K562 (cell line): ENCODE data around the gene KASH5. TPM values are rescaled to one million over a fixed set of nuclear protein-coding genes. Genes with fewer than 3 reads are reported as not detected.

Experiments used
- FOXK2 ChIP-seq, 2 experiments: fragments of 450-650 bp; IDR thresholded peaks in 1 of 2; conservative IDR thresholded peaks in 1 of 2; 2 replicates each; pipeline ENCODE4 v1.6.1; 2016; ENCODE audit warnings: low read depth in 2 of 2, mild to moderate bottlenecking in 1 of 2
- GMEB1 ChIP-seq: fragments of 250-450 bp; sonication (Bioruptor Pico); IDR thresholded peaks from 2 replicates; pipeline ENCODE4 v1.4.0; 2020; ENCODE audit warnings: mild to moderate bottlenecking
- HDAC6 ChIP-seq: IDR thresholded peaks from 2 replicates; pipeline ENCODE4 v1.6.1; 2012; ENCODE audit warnings: low read depth, mild to moderate bottlenecking, control low read depth, inconsistent platforms, low read length, moderate library complexity
- KLF1 ChIP-seq: fragments of 450-650 bp; IDR thresholded peaks from 2 replicates; pipeline ENCODE4 v1.6.1; 2016; ENCODE audit warnings: missing genetic modification characterization, missing compliant biosample characterization
- MCM2 ChIP-seq: fragments of 450-650 bp; IDR thresholded peaks from 2 replicates; pipeline ENCODE4 v1.6.1; 2017; ENCODE audit warnings: low read depth, mild to moderate bottlenecking
- NCOA1 ChIP-seq: fragments of 450-650 bp; IDR thresholded peaks from 2 replicates; pipeline ENCODE4 v1.6.1; 2016; ENCODE audit warnings: low read depth
- POLR2B ChIP-seq: fragments of 450-650 bp; IDR thresholded peaks from 2 replicates; pipeline ENCODE4 v1.6.1; 2018; ENCODE audit warnings: low read depth; ENCODE audit not compliant: partially characterized antibody
- SMARCC2 ChIP-seq: fragments of 450-650 bp; IDR thresholded peaks from 2 replicates; pipeline ENCODE4 v1.6.1; 2017; ENCODE audit warnings: antibody characterized with exemption, moderate library complexity, mild to moderate bottlenecking, low read depth
- SRSF3 ChIP-seq: fragments of 200-400 bp; formaldehyde crosslinking; IDR thresholded peaks from 2 replicates; pipeline ENCODE4 v1.6.1; 2016; ENCODE audit warnings: mild to moderate bottlenecking, low read length, moderate library complexity; ENCODE audit not compliant: insufficient read depth
- THRB ChIP-seq: fragments of 450-650 bp; formaldehyde crosslinking; conservative IDR thresholded peaks from 2 replicates; pipeline ENCODE4 v1.4.0; 2022; ENCODE audit warnings: mild to moderate bottlenecking, missing genetic modification characterization
- ZNF134 ChIP-seq: fragments of 250-450 bp; sonication (Bioruptor Pico); conservative IDR thresholded peaks from 2 replicates; pipeline ENCODE4 v1.4.0; 2020
- ZNF140 ChIP-seq: fragments of 250-450 bp; sonication (Bioruptor Pico); IDR thresholded peaks from 2 replicates; pipeline ENCODE4 v1.8.0; 2021; ENCODE audit warnings: moderate library complexity, mild to moderate bottlenecking, inconsistent platforms
- ZNF184 ChIP-seq: sonication (generic); formaldehyde crosslinking; IDR thresholded peaks from 2 replicates; pipeline ENCODE4 v1.5.0; 2020; ENCODE audit warnings: missing genetic modification reagents
- ZNF445 ChIP-seq: fragments of 250-450 bp; sonication (Bioruptor Pico); IDR thresholded peaks from 2 replicates; pipeline ENCODE4 v1.4.0; 2020; ENCODE audit warnings: low read depth, mild to moderate bottlenecking, moderate library complexity
- ZNF707 ChIP-seq: fragments of 250-450 bp; sonication (Bioruptor Pico); conservative IDR thresholded peaks from 2 replicates; pipeline ENCODE4 v1.8.0; 2022; ENCODE audit warnings: inconsistent platforms, mild to moderate bottlenecking, moderate library complexity
- polyA plus RNA-seq, 8 experiments: library from polyadenylated mRNA; depleted of rRNA in 4 of 8; stranded (reverse) in 5 of 8; unstranded in 3 of 8; fragments of >200 nt; fragmentation: Nextera tagmentation in 2 of 8; fragmentation: Illumina TruSeq in 1 of 8; extraction: Ambion mirVana in 2 of 8; extraction: Trizol in 1 of 8; gene quantifications; 2 replicates each; pipeline versions ENCODE4 v1.2.1 to v1.2.3, GENCODE V29; 2011 to 2014; ENCODE audit warnings: inconsistent platforms in 1 of 8, missing spikeins in 1 of 8
- total RNA-seq, 7 experiments: library from RNA; depleted of rRNA in 6 of 7; stranded (reverse); fragments of >200 nt in 6 of 7; fragmentation: Illumina TruSeq in 2 of 7; extraction: Trizol in 2 of 7; gene quantifications; 2 replicates each; pipeline versions ENCODE4 v1.2.1 to v1.2.3, GENCODE V29; 2011 to 2021; ENCODE audit warnings: low replicate concordance in 1 of 7
- TF ChIP-seq, protein P1 (sequence below): fragments of 250-450 bp; sonication (Bioruptor Pico); IDR thresholded peaks from 2 replicates; pipeline ENCODE4 v1.4.0; 2020; ENCODE audit warnings: mild to moderate bottlenecking, moderate library complexity, borderline replicate concordance
- TF ChIP-seq, protein P2 (sequence below): sonication (generic); formaldehyde crosslinking; IDR thresholded peaks from 2 replicates; pipeline ENCODE4 v1.8.1; 2023; ENCODE audit warnings: missing genetic modification reagents, mild to moderate bottlenecking, borderline replicate concordance

KASH5 gene
- total and polyA plus RNA-seq, 9 of the 15 experiments (the other 6 are each of a cell fraction or from before 2014, with no cell fraction given) = 0.07 to 0.84 (median 0.34) TPM; not detected in 1

GRCh38 chr19:49453013-49453756, 65.1 kb downstream of the KASH5 start, which contains the start of gene ALDH16A1 (continued):
- TF ChIP-seq THRB (peak; percentile 74; the same call in 1 of the 2 replicates), FOXK2 (conservative IDR thresholded peaks at IDR 0.05 in 1 of 2, IDR thresholded peaks at IDR 0.05 in 1 of 2; ENCODE audit: low read depth in 2 of 2) (peak; percentile 26 to 54; a peak in 1 of 4 replicates), POLR2B (peak; percentile 100), NCOA1 (0 out of 2 replicates have a peak, but pooled peaks have one; percentile 53), HDAC6 (no peak), SRSF3 (no peak), ZNF140 (no peak), ZNF445 (CRISPR knock-in tag) (no peak), MCM2 (no peak), GMEB1 (CRISPR knock-in tag) (no peak), KLF1 (no peak), SMARCC2 (no peak), ZNF707 (no peak), ZNF134 (CRISPR knock-in tag) (no peak), ZNF184 (CRISPR knock-in tag) (no peak)
- TF ChIP-seq, protein P1, sequence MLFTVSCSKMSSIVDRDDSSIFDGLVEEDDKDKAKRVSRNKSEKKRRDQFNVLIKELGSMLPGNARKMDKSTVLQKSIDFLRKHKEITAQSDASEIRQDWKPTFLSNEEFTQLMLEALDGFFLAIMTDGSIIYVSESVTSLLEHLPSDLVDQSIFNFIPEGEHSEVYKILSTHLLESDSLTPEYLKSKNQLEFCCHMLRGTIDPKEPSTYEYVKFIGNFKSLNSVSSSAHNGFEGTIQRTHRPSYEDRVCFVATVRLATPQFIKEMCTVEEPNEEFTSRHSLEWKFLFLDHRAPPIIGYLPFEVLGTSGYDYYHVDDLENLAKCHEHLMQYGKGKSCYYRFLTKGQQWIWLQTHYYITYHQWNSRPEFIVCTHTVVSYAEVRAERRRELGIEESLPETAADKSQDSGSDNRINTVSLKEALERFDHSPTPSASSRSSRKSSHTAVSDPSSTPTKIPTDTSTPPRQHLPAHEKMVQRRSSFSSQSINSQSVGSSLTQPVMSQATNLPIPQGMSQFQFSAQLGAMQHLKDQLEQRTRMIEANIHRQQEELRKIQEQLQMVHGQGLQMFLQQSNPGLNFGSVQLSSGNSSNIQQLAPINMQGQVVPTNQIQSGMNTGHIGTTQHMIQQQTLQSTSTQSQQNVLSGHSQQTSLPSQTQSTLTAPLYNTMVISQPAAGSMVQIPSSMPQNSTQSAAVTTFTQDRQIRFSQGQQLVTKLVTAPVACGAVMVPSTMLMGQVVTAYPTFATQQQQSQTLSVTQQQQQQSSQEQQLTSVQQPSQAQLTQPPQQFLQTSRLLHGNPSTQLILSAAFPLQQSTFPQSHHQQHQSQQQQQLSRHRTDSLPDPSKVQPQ (CRISPR knock-in tag) = no peak
- TF ChIP-seq, protein P2, sequence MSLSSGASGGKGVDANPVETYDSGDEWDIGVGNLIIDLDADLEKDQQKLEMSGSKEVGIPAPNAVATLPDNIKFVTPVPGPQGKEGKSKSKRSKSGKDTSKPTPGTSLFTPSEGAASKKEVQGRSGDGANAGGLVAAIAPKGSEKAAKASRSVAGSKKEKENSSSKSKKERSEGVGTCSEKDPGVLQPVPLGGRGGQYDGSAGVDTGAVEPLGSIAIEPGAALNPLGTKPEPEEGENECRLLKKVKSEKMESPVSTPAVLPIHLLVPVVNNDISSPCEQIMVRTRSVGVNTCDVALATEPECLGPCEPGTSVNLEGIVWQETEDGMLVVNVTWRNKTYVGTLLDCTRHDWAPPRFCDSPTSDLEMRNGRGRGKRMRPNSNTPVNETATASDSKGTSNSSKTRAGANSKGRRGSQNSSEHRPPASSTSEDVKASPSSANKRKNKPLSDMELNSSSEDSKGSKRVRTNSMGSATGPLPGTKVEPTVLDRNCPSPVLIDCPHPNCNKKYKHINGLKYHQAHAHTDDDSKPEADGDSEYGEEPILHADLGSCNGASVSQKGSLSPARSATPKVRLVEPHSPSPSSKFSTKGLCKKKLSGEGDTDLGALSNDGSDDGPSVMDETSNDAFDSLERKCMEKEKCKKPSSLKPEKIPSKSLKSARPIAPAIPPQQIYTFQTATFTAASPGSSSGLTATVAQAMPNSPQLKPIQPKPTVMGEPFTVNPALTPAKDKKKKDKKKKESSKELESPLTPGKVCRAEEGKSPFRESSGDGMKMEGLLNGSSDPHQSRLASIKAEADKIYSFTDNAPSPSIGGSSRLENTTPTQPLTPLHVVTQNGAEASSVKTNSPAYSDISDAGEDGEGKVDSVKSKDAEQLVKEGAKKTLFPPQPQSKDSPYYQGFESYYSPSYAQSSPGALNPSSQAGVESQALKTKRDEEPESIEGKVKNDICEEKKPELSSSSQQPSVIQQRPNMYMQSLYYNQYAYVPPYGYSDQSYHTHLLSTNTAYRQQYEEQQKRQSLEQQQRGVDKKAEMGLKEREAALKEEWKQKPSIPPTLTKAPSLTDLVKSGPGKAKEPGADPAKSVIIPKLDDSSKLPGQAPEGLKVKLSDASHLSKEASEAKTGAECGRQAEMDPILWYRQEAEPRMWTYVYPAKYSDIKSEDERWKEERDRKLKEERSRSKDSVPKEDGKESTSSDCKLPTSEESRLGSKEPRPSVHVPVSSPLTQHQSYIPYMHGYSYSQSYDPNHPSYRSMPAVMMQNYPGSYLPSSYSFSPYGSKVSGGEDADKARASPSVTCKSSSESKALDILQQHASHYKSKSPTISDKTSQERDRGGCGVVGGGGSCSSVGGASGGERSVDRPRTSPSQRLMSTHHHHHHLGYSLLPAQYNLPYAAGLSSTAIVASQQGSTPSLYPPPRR (CRISPR knock-in tag) = no peak
